Measurements from ENCODE around the gene CWC27. TPM values are rescaled to one million over a fixed set of nuclear protein-coding genes. Genes with fewer than 3 reads are reported as not detected.

CWC27 gene
- total and polyA plus RNA-seq, 9 of the 15 experiments (the other 6 are each of a cell fraction or from before 2014, with no cell fraction given), result 19.7 to 49.3 (median 38.3) TPM

GRCh38 chr5:65061250-65061973 lies 292.7 kb downstream of the CWC27 start:
- no peak overlapping the region for H2AFZ ChIP-seq (ENCODE audit: low read depth, low read length)
- in situ Hi-C loops (cut with MboI) (no loop called here), intact Hi-C loops (cut with micrococcal nuclease) (no loop called here)
- no peaks in the 10 kb centered on the region; a peak in 1 of 5 replicates for H3K27me3 ChIP-seq (ENCODE audit: control insufficient read depth in 2 of 2, insufficient read depth in 2 of 2, low read length in 2 of 2)
- no peak for ATAC-seq
- CTCF ChIA-PET (ENCODE audit: low intra/inter-chr PET ratio), result no interaction called here
- POLR2A ChIA-PET, result interaction anchor here (0.8 kb wide), 1 partner anchor 21 kb away, joined by 3 read pairs; no protein-coding TSS in a partner anchor
- no peaks in the 10 kb centered on the region for H3K4me1 ChIP-seq (replicated peaks in 1 of 2; ENCODE audit: control insufficient read depth in 2 of 2, insufficient read depth in 2 of 2, low read length in 2 of 2)
- DNase-seq (ENCODE audit: extremely low read depth in 1 of 4, low spot score in 3 of 4), result no peak
- WGBS (ENCODE audit: insufficient coverage, low coverage, missing lambda C conversion rate), result 6% methylated on average over 9 of the region's 9 CpGs
- no peak overlapping the region for H3K27ac ChIP-seq (ENCODE audit: extremely low read depth, low read depth, low read length)
- H3K79me2 ChIP-seq (ENCODE audit: control insufficient read depth, insufficient read depth, low read length), result no peaks in the 10 kb centered on the region
- BruUV-seq (replicated peaks), result no TSS peak
- no peak overlapping the region for H3K4me3 ChIP-seq
- no peaks in the 10 kb centered on the region for H3K36me3 ChIP-seq (ENCODE audit: control insufficient read depth, insufficient read depth, low read length)
- no peaks in the 10 kb centered on the region for H3K9me1 ChIP-seq (ENCODE audit: control insufficient read depth, insufficient read depth, low read length)
- TF ChIP-seq BDP1 (IDR thresholded peaks at IDR 0.05; ENCODE audit: insufficient read depth, insufficient read length) (no peak), FOXP4 (CRISPR knock-in tag; IDR thresholded peaks at IDR 0.05; ENCODE audit: borderline replicate concordance) (no peak), ZNF445 (CRISPR knock-in tag; IDR thresholded peaks at IDR 0.05; ENCODE audit: low read depth) (no peak), PHF8 (IDR thresholded peaks at IDR 0.05; ENCODE audit: borderline replicate concordance, low read length) (no peak), ZBTB34 (CRISPR knock-in tag; IDR thresholded peaks at IDR 0.05) (no peak), ZBTB12 (CRISPR knock-in tag; IDR thresholded peaks at IDR 0.05) (no peak), MAZ (CRISPR knock-in tag; conservative IDR thresholded peaks at IDR 0.05 in 1 of 2, IDR thresholded peaks at IDR 0.05 in 1 of 2) (no peak), MLLT1 (IDR thresholded peaks at IDR 0.05) (no peak), SMARCB1 (IDR thresholded peaks at IDR 0.05; ENCODE audit: insufficient read length, low read depth) (no peak)
- FAIRE-seq, result no peak
- no peaks in the 10 kb centered on the region; the same call in 1 of the 2 replicates for H3K9me3 ChIP-seq (replicated peaks; ENCODE audit: control insufficient read depth, insufficient read depth, low read depth, low read length)
- H3K9ac ChIP-seq (ENCODE audit: insufficient read depth in 1 of 2, low read depth in 2 of 2, low read length in 2 of 2), result no peak overlapping the region
- no peaks in the 10 kb centered on the region for H4K20me1 ChIP-seq (replicated peaks; ENCODE audit: control insufficient read depth, insufficient read depth, low read length)
- no peak overlapping the region for H3K4me2 ChIP-seq (ENCODE audit: insufficient read depth, low read length)

Measured in K562 (cell line).